Measurements from ENCODE around the gene CCDC88B.

GRCh38 chr11:64371201-64371600, 31.2 kb downstream of the CCDC88B start:
- TF ChIP-seq EZH2phosphoT487 (IDR thresholded peaks at IDR 0.05; ENCODE audit: borderline replicate concordance) = no peak
- no peak for TF ChIP-seq CTCF (conservative IDR thresholded peaks at IDR 0.05; ENCODE audit: low read length)
